ENCODE results near the gene TGFA.

DNA sequence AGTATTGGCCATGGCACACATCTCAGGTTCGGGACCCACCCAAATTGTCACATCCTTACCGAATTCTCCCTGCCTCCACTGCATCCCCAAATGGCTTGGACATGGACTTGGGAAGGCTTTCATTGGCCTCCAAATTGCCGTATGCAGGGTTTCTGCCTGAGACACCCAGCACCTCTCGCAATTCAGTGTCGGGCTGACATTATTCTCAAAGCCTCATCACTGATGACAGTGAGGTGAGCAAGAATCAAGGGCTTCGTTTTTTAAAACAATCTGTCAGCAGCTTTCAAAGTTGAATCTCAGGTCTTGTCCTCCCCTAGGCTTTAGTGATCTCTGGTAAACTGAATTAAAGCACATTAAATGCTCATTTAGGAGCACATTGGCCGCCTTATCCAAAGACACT is 29.5 kb upstream of the TGFA start:
- TF ChIP-seq, protein P1, sequence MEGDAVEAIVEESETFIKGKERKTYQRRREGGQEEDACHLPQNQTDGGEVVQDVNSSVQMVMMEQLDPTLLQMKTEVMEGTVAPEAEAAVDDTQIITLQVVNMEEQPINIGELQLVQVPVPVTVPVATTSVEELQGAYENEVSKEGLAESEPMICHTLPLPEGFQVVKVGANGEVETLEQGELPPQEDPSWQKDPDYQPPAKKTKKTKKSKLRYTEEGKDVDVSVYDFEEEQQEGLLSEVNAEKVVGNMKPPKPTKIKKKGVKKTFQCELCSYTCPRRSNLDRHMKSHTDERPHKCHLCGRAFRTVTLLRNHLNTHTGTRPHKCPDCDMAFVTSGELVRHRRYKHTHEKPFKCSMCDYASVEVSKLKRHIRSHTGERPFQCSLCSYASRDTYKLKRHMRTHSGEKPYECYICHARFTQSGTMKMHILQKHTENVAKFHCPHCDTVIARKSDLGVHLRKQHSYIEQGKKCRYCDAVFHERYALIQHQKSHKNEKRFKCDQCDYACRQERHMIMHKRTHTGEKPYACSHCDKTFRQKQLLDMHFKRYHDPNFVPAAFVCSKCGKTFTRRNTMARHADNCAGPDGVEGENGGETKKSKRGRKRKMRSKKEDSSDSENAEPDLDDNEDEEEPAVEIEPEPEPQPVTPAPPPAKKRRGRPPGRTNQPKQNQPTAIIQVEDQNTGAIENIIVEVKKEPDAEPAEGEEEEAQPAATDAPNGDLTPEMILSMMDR (optimal IDR thresholded peaks at IDR 0.05 in 1 of 3, IDR thresholded peaks at IDR 0.05 in 1 of 3, conservative IDR thresholded peaks at IDR 0.05 in 1 of 3; ENCODE audit: extremely low read depth in 1 of 3, insufficient read depth in 2 of 3, low read length in 3 of 3) = no peak
- no peak for TF ChIP-seq EZH2 (IDR thresholded peaks at IDR 0.05; ENCODE audit: low read length)
